GM12865 (cell line): Measurements from ENCODE around the gene CLEC4M.
"Not testable (repeated sequence)": the region's sequence is repeated elsewhere in the genome, so short reads cannot be mapped to it uniquely, and the experiment has no call there.

Experiments used
- DNase-seq: peaks from one replicate; pipeline ENCODE4 v3.0.0; 2010; ENCODE audit warnings: low read depth
- H3K4me3 ChIP-seq: 2 replicates; pipeline ENCODE4 v1.5.1; 2011; ENCODE audit warnings: mild to moderate bottlenecking, low read depth, low read length, control low read depth
- TF ChIP-seq, protein P1 (sequence below): IDR thresholded peaks from 2 replicates; pipeline ENCODE4 v1.5.1; 2011; ENCODE audit warnings: low read length, control low read depth, low read depth, inconsistent platforms; ENCODE audit not compliant: insufficient read depth; ENCODE audit errors: missing control alignments

Gene CLEC4M

DNA sequence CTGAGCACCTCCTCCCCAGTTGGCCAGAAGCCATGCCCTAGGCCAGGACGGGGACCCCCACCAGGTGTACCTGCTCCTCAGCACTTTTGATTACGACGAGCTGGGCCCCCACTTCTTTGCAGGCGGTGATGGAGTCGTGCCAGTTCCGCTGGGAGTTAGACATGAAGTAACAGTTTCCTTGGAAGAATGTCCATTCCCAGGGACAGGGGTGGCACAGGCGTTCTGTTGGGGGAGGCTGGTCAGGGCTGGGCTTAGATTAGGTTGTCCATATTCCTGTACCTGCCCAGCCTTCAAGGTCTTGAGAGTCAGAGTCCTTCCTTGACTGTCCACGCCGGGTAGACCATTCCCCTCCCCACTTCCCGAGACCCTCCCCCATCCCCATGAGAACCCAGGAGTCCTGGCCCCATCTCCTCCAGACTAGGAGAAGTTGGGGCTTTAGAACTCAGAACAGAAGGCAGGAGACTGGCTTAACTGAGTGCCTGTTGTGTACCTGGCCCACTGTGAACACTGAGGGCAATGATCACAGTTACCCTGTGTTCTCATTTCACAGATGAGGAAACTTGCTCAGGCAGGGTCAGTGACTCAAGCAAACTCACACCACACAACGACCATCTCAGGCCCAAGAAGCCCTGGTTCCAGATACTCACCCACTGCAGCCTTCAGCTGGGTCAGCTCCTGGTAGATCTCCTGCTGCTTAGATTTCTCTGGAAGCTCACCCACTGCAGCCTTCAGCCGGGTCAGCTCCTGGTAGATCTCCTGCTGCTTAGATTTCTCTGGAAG lies 18.0 kb upstream of the CLEC4M start:
- H3K4me3 ChIP-seq: no peak overlapping the region
- DNase-seq: peak; percentile 19

DNA sequence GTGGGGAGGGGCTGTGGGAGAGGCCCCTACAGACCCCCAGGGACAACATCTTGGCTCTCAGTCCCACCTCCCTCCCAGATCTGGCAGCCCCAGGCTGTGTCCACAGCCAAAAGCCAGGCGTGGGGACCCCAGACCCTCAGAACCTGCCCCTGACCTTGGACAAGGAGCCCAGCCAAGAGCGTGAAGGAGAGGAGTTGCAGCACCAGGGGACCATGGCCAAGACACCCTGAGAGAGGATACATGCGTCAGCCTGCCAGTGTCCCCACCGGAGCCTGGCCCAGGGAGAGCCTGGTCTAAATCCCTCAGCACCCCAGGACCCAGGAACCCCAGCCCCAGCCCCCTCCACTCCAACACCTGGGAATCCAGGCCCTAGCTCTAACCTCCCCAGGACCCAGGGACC lies 16.7 kb upstream of the CLEC4M start:
- DNase-seq, H3K4me3 ChIP-seq: not testable (repeated sequence)

More for the DNA sequence above, 18.0 kb upstream of the CLEC4M start:
- TF ChIP-seq, protein P1, sequence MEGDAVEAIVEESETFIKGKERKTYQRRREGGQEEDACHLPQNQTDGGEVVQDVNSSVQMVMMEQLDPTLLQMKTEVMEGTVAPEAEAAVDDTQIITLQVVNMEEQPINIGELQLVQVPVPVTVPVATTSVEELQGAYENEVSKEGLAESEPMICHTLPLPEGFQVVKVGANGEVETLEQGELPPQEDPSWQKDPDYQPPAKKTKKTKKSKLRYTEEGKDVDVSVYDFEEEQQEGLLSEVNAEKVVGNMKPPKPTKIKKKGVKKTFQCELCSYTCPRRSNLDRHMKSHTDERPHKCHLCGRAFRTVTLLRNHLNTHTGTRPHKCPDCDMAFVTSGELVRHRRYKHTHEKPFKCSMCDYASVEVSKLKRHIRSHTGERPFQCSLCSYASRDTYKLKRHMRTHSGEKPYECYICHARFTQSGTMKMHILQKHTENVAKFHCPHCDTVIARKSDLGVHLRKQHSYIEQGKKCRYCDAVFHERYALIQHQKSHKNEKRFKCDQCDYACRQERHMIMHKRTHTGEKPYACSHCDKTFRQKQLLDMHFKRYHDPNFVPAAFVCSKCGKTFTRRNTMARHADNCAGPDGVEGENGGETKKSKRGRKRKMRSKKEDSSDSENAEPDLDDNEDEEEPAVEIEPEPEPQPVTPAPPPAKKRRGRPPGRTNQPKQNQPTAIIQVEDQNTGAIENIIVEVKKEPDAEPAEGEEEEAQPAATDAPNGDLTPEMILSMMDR: no peak

DNA sequence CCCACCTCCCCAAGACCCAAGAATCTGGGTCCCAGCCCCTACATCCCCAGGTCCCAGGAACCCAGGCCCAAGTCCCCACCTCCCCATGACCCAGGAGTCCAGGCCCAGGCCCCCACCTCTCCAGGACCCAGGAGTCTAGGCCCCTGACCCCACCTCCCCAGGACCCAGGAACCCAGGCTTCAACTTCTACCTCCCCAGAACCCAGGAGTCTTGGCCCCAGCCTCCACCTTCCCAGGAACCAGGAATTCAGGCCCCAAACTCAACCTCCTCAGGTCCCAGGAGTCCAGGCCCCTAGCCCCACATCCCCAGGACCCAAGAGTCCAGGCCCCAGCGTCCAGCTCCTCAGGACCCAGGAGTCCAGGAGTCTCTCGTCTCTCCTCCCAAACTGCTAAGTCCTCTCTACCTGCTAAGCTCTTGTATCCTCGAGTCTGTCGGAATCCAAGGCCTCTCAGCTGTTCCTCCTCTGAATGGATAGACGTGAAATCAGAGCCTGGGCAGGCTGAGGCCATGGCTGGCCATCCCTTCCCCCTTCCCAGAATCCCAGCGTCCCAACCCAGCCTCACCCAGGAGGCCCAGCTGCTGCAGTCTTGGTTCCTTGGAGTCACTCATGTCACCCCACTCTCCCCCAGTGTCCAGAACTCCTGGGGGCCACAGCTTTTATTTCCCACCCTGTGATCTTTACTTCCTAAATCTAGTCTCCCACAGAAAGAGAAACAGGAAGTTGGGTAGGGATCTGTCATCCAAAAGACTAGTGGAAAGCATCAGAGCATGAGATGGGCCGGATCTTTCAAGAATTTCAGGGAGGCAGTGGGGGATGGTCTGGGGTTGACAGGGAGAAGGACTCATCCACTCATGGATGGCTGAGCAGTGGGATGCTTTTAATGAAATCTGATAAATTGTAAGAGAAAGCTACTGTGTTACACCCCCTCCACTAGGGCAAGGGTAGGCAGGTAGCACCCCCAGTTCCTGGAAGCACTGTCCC lies 15.8 kb upstream of the CLEC4M start, which contains the start of gene CD209:
Gene CD209, minus strand, starts transcription at position 632 of the 982 bp plus-strand sequence. Its CDS starts 23 bp downstream, at position 609.
- DNase-seq: no peak
- TF ChIP-seq, protein P1: no peak
- no peak within 1 kb of the TSS for H3K4me3 ChIP-seq

DNA sequence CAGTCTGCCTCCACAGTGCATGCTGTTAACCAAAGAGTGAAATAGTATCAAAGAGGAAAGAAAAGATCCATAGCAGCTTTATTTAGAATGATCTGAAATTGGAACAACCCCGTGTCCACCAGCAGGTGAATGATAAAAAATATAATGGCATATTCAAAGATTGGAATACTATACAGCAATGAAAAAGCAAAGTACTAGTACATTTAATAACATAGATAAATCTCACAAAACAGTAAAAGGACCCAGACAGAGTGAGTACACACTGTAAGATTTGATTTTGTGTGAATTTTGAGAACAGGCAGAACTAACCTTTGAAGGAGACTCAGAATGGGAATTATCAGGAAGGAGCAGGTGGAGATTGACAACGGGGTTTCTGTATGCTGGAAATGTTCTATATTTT lies 14.9 kb upstream of the CLEC4M start:
- no peak overlapping the region for H3K4me3 ChIP-seq
- TF ChIP-seq, protein P1: no peak
- DNase-seq: no peak

DNA sequence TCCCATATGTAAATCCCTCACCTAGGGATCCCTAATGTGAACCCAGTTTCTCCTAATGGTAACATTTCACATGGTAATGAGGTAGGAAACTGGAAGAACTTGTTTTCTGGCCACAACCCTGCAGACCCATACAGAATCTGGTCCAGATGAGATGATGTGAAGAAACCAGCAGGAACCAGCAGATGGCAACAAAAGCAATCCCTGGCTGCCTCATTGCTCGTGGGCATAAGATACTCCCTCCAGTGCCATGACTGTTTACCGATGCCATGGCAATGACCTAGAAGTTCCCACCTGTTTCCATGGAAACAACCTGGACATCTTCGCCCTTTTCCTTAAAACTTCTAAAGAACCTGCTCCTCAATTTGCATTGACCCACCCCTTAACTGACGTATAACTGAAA lies 14.3 kb upstream of the CLEC4M start:
- H3K4me3 ChIP-seq: no peak overlapping the region

DNA sequence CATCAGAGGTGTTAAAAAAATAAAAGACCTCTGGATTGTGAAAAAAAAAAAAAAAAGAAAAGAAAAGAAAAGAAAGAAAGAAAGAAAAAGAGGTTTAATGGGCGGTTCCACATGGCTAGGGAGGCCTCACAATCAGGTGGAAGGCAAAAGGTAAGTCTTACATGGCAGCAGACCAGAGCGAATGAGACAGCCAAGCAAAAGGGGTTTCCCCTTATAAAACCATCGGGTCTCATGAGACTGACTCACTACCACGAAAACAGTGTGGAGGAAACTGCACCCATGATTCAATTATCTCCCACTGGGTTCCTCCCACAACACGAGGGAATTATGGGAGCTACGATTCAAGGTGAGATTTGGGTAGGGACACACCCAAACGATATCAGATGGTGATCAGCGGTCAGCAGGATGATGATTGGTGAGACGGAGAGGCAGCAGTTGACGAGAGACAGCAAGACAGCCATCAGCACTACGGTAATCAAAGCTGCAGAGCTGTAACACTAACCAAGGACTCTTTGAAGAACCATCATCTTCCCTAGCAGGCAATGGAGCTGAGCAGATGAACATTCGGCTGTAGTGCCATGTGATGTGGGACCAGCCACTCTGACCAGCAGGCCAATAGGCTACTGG lies 11.8 kb upstream of the CLEC4M start:
- no peak overlapping the region for H3K4me3 ChIP-seq
- TF ChIP-seq, protein P1: no peak
- peak; percentile 76 for DNase-seq

More for the DNA sequence above, 14.3 kb upstream of the CLEC4M start:
- TF ChIP-seq, protein P1: peak; percentile 22
- peak; percentile 59 for DNase-seq
